Activated CD8-positive, alpha-beta memory T cell treated with anti-CD3 and anti-CD28 coated beads for 4 hours (primary cell): ENCODE results near the gene NAP1L1.
"Not testable (repeated sequence)": the region's sequence is repeated elsewhere in the genome, so short reads cannot be mapped to it uniquely, and the experiment has no call there.

Experiments used
- DNase-seq, 2 donors: peaks; one replicate each; pipeline ENCODE4 v3.0.0-alpha.2; 2020; ENCODE audit warnings: low read depth in 2 of 2

NAP1L1 gene

DNA sequence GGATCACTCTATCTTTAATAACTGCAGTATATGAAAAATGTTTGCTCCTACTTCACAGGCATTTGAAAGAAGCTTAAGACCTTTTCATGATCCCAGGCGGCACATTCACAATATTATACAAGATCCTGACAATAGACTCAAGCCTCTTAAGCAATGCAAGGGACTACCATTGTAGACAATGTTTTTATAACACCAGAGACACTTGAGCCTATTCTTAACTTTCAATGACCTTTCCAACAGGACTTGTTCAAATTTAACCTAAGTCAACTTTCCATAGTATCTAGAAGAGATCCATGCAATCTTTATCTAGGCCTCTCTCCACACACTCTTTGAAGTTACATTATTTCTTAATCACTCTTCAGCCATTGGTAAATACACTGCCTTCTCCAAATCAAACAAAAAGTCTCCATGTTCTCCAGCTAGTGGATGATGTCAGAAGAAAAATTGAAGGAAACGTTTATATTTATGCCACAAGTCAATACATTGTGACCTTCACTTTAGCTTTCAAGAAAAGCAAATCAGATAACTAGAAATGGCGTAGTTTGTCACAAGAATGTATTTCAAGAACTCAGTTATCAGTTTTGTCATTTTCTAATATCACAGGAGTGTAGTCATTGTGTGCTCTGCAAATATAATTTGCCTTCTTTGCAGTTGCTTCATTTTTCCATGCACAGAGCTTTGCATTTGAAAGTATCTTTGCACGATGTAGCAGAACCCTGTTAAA lies 94.1 kb downstream of the NAP1L1 start:
- DNase-seq = no peak

GRCh38 chr12:75987709-75988108 lies 96.8 kb downstream of the NAP1L1 start:
- DNase-seq = not testable (repeated sequence)
